Measurements from ENCODE around the gene DHRS11. TPM values are rescaled to one million over a fixed set of nuclear protein-coding genes. Genes with fewer than 3 reads are reported as not detected.

Gene DHRS11
- polyA plus RNA-seq, 1 donor from 2014 or later, result 18.6 TPM

DNA sequence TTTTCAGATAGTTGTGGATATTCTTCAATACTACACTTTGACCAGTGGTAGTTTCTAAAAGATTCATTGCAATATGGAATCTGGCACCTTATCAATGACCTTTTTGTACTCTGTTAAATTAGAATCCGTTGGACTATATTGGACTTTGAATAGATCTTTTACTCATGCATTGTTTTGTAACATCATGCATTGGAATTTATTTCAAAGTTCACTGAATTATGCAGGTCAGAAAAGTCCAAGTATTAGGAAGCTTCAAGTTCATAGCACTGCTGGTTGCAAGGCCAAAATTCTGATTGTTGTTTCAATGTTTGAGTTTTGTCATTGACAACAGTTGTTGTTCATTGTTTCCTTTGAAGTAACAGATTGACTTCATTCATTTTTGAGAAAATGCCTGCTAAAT, 7.9 kb upstream of the DHRS11 start:
- Histone ChIP-seq H3K9me3 (ENCODE audit: low read length) (no peaks in the 10 kb centered on the region), H3K9me2 (ENCODE audit: insufficient read depth, low read length) (no peaks in the 10 kb centered on the region), H3K27ac (ENCODE audit: low read length) (no peak overlapping the region), H2AFZ (ENCODE audit: low read depth, low read length) (no peak overlapping the region), H4K20me1 (ENCODE audit: insufficient read depth) (no peaks in the 10 kb centered on the region), H3K27me3 (ENCODE audit: insufficient read depth, low read depth, low read length) (no peaks in the 10 kb centered on the region), H3F3A (ENCODE audit: insufficient read depth, low read length, poor library complexity, severe bottlenecking) (no peaks in the 10 kb centered on the region), H3K36me3 (ENCODE audit: insufficient read depth, low read length) (no peaks in the 10 kb centered on the region), H3K4me2 (ENCODE audit: low read length) (no peak overlapping the region), H3K9ac (ENCODE audit: low read length) (no peak overlapping the region), H3K4me3 (ENCODE audit: low read length) (no peak overlapping the region), H3K79me2 (replicated peaks; ENCODE audit: insufficient read depth, low read length) (no peaks in the 10 kb centered on the region)
- TF ChIP-seq MXI1 (conservative IDR thresholded peaks at IDR 0.05; ENCODE audit: poor library complexity, severe bottlenecking), result no peak
- no peak for TF ChIP-seq CTCF (IDR thresholded peaks at IDR 0.05; ENCODE audit: poor library complexity, severe bottlenecking)
- no peak for TF ChIP-seq POLR2AphosphoS5 (IDR thresholded peaks at IDR 0.05)
- TF ChIP-seq EP300 (conservative IDR thresholded peaks at IDR 0.05; ENCODE audit: poor library complexity, severe bottlenecking), result no peak
- TF ChIP-seq, protein P1, sequence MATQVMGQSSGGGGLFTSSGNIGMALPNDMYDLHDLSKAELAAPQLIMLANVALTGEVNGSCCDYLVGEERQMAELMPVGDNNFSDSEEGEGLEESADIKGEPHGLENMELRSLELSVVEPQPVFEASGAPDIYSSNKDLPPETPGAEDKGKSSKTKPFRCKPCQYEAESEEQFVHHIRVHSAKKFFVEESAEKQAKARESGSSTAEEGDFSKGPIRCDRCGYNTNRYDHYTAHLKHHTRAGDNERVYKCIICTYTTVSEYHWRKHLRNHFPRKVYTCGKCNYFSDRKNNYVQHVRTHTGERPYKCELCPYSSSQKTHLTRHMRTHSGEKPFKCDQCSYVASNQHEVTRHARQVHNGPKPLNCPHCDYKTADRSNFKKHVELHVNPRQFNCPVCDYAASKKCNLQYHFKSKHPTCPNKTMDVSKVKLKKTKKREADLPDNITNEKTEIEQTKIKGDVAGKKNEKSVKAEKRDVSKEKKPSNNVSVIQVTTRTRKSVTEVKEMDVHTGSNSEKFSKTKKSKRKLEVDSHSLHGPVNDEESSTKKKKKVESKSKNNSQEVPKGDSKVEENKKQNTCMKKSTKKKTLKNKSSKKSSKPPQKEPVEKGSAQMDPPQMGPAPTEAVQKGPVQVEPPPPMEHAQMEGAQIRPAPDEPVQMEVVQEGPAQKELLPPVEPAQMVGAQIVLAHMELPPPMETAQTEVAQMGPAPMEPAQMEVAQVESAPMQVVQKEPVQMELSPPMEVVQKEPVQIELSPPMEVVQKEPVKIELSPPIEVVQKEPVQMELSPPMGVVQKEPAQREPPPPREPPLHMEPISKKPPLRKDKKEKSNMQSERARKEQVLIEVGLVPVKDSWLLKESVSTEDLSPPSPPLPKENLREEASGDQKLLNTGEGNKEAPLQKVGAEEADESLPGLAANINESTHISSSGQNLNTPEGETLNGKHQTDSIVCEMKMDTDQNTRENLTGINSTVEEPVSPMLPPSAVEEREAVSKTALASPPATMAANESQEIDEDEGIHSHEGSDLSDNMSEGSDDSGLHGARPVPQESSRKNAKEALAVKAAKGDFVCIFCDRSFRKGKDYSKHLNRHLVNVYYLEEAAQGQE (IDR thresholded peaks at IDR 0.05; ENCODE audit: borderline replicate concordance), result no peak
- TF ChIP-seq SMC3 (conservative IDR thresholded peaks at IDR 0.05; ENCODE audit: poor library complexity), result no peak
- TF ChIP-seq EZH2 (IDR thresholded peaks at IDR 0.05; ENCODE audit: borderline replicate concordance, insufficient read depth, low read length, poor library complexity, severe bottlenecking), result no peak
- no peak for TF ChIP-seq RAD21 (conservative IDR thresholded peaks at IDR 0.05)
- TF ChIP-seq TAF1 (IDR thresholded peaks at IDR 0.05; ENCODE audit: low read depth), result no peak

DNA sequence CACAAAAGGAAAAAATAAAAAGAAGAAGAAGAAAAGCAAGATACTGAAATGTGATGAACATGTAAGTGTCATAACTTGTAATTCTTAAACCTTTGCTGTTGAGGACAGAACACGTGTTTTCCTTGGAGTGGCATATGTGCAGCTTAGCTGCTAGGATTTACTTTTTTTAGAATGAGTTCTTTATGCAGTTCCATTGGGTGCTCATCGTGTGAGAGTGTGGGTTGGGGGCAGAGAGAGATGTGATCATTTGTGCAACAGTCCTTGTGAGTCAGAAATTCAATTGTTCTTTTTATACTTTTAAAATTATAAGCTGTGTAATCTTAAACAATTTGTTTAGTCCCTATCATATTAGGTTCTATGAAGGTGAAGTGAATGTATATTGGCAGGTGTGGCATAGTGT, 5.5 kb upstream of the DHRS11 start:
- no peak overlapping the region for H3K27ac ChIP-seq (ENCODE audit: low read length)

More for the DNA sequence above, 5.5 kb upstream of the DHRS11 start:
- Histone ChIP-seq H3K9ac (ENCODE audit: low read length) (no peak overlapping the region), H3K79me2 (replicated peaks; ENCODE audit: insufficient read depth, low read length) (no peaks in the 10 kb centered on the region), H2AFZ (ENCODE audit: low read depth, low read length) (no peak overlapping the region), H4K20me1 (ENCODE audit: insufficient read depth) (no peaks in the 10 kb centered on the region), H3K9me3 (ENCODE audit: low read length) (no peaks in the 10 kb centered on the region), H3K27me3 (ENCODE audit: insufficient read depth, low read depth, low read length) (no peaks in the 10 kb centered on the region), H3K36me3 (ENCODE audit: insufficient read depth, low read length) (no peaks in the 10 kb centered on the region), H3K9me2 (ENCODE audit: insufficient read depth, low read length) (no peaks in the 10 kb centered on the region), H3F3A (ENCODE audit: insufficient read depth, low read length, poor library complexity, severe bottlenecking) (no peaks in the 10 kb centered on the region), H3K4me2 (ENCODE audit: low read length) (no peak overlapping the region), H3K4me3 (ENCODE audit: low read length) (no peak overlapping the region)
- TF ChIP-seq CTCF (IDR thresholded peaks at IDR 0.05; ENCODE audit: poor library complexity, severe bottlenecking) (no peak), EP300 (conservative IDR thresholded peaks at IDR 0.05; ENCODE audit: poor library complexity, severe bottlenecking) (no peak), EZH2 (IDR thresholded peaks at IDR 0.05; ENCODE audit: borderline replicate concordance, insufficient read depth, low read length, poor library complexity, severe bottlenecking) (no peak), MXI1 (conservative IDR thresholded peaks at IDR 0.05; ENCODE audit: poor library complexity, severe bottlenecking) (no peak), TAF1 (IDR thresholded peaks at IDR 0.05; ENCODE audit: low read depth) (no peak), RAD21 (conservative IDR thresholded peaks at IDR 0.05) (no peak), POLR2AphosphoS5 (IDR thresholded peaks at IDR 0.05) (no peak), SMC3 (conservative IDR thresholded peaks at IDR 0.05; ENCODE audit: poor library complexity) (no peak)
- TF ChIP-seq, protein P1 (IDR thresholded peaks at IDR 0.05; ENCODE audit: borderline replicate concordance), result no peak
